HCT116 (cell line): ENCODE data around the gene ZNRF4. TPM values are rescaled to one million over a fixed set of nuclear protein-coding genes. Genes with fewer than 3 reads are reported as not detected.

Experiments used
- ATAC-seq: fragments of 200-7000 bp; cut with Tn5 transposase; 2 replicates; pipeline ENCODE4 v1.9.1; 2020; ENCODE audit warnings: mild to moderate bottlenecking, moderate library complexity
- BruUV-seq: library from RNA; stranded (reverse); fragments of 400-500 nt; replicated peaks from 2 replicates; lab custom pipeline; 2021; lab: Mats Ljungman, UMichigan
- CTCF ChIA-PET: fragments of 300-600 bp; sonication (Branson Sonifier 250); formaldehyde crosslinking; loops from one replicate; lab custom pipeline; 2021; ENCODE audit warnings: antibody characterized with exemption; lab: Charles Lee
- POLR2A ChIA-PET: fragments of 300-600, 350-600 bp; sonication (Branson Sonifier 250); formaldehyde crosslinking; loops from one replicate; lab custom pipeline; 2021; ENCODE audit warnings: antibody characterized with exemption; lab: Charles Lee
- RAD21 ChIA-PET, 2 experiments: fragments of 300-600 bp; sonication (Branson Sonifier 250); formaldehyde crosslinking; loops; one replicate each; lab custom pipeline; 2023; ENCODE audit warnings: low total read pairs in 2 of 2; ENCODE audit not compliant: uncharacterized antibody in 2 of 2, unreplicated experiment in 2 of 2, low non-redundant PET in 1 of 2; lab: Charles Lee
- DNase-seq: peaks from one replicate; pipeline ENCODE4 v3.0.0-alpha.2; 2010; ENCODE audit warnings: low read depth, low spot score
- H2AFZ ChIP-seq: fragments of 200-600 bp; shearing (Covaris generic), sonication (generic); 2 replicates; pipeline ENCODE4 v1.6.1; 2017; ENCODE audit warnings: low read depth, mixed run types, mixed read lengths, antibody characterized with exemption, low read length; ENCODE audit not compliant: poor library complexity, severe bottlenecking
- H3K27ac ChIP-seq: 2 replicates; pipeline ENCODE4 v1.5.1; 2012; ENCODE audit warnings: low read depth, low read length
- H3K27me3 ChIP-seq: fragments of 200-600 bp; sonication (generic); 2 replicates; pipeline ENCODE4 v1.6.1; 2016; ENCODE audit warnings: mixed run types, low read length, mixed read lengths; ENCODE audit not compliant: insufficient read depth
- H3K36me3 ChIP-seq, 2 experiments: fragments of 200-500 bp in 1 of 2; fragments of 200-600 bp in 1 of 2; sonication (Bioruptor generic) in 1 of 2; sonication (generic) in 1 of 2; 2 replicates each; pipeline versions ENCODE4 v1.5.1 to v1.6.1; 2014 to 2016; ENCODE audit warnings: low read length in 2 of 2, inconsistent platforms in 1 of 2, mixed read lengths in 1 of 2, mixed run types in 1 of 2; ENCODE audit not compliant: insufficient read depth in 2 of 2, control insufficient read depth in 1 of 2
- H3K4me1 ChIP-seq, 2 experiments: fragments of 200-600 bp in 1 of 2; sonication (generic) in 1 of 2; 2 replicates each; pipeline versions ENCODE4 v1.5.1 to v1.6.1; 2012 to 2017; ENCODE audit warnings: low read length in 2 of 2, inconsistent platforms in 1 of 2, mild to moderate bottlenecking in 1 of 2, mixed read lengths in 1 of 2, mixed run types in 1 of 2, moderate library complexity in 1 of 2; ENCODE audit not compliant: insufficient read depth in 2 of 2, control insufficient read depth in 1 of 2
- H3K4me2 ChIP-seq: fragments of 200-600 bp; sonication (generic); 2 replicates; pipeline ENCODE4 v1.6.1; 2017; ENCODE audit warnings: mixed run types, low read length, mixed read lengths
- H3K4me3 ChIP-seq, 2 experiments: fragments of 200-600 bp in 1 of 2; sonication (generic) in 1 of 2; replicated peaks in 1 of 2; 2 replicates each; pipeline ENCODE4 v1.5.1; 2011 to 2016; ENCODE audit warnings: low read length in 2 of 2, control low read depth in 1 of 2, low read depth in 1 of 2, mild to moderate bottlenecking in 1 of 2, mixed read lengths in 1 of 2, mixed run types in 1 of 2
- H3K79me2 ChIP-seq: fragments of 200-600 bp; sonication (generic); 2 replicates; pipeline ENCODE4 v1.6.1; 2017; ENCODE audit warnings: mild to moderate bottlenecking, mixed run types, low read length, moderate library complexity, mixed read lengths; ENCODE audit not compliant: insufficient read depth
- H3K9ac ChIP-seq: fragments of 200-600 bp; sonication (generic); 2 replicates; pipeline ENCODE4 v1.6.1; 2016; ENCODE audit warnings: low read length, mixed read lengths
- H3K9me2 ChIP-seq: fragments of 200-600 bp; sonication (generic), shearing (Covaris generic); 2 replicates; pipeline ENCODE4 v1.6.1; 2017; ENCODE audit warnings: mixed run types, mild to moderate bottlenecking, moderate library complexity; ENCODE audit not compliant: insufficient read depth
- H3K9me3 ChIP-seq, 2 experiments: fragments of 200-500 bp in 1 of 2; fragments of 200-600 bp in 1 of 2; sonication (Bioruptor generic) in 1 of 2; sonication (generic) in 1 of 2; 2 replicates each; pipeline ENCODE4 v1.6.1; 2014 to 2017; ENCODE audit warnings: low read length in 2 of 2, mixed read lengths in 2 of 2, inconsistent platforms in 1 of 2, low read depth in 1 of 2, mild to moderate bottlenecking in 1 of 2, mixed run types in 1 of 2, moderate library complexity in 1 of 2; ENCODE audit not compliant: control insufficient read depth in 1 of 2, insufficient read depth in 1 of 2
- H4K20me1 ChIP-seq: fragments of 200-600 bp; sonication (generic), shearing (Covaris generic); 2 replicates; pipeline ENCODE4 v1.6.1; 2017; ENCODE audit warnings: mixed run types, mild to moderate bottlenecking, moderate library complexity; ENCODE audit not compliant: insufficient read depth
- POLR2A ChIP-seq: IDR thresholded peaks from 2 replicates; pipeline ENCODE4 v1.7.0; 2011; ENCODE audit warnings: borderline replicate concordance; ENCODE audit not compliant: insufficient read depth, insufficient read length; ENCODE audit errors: extremely low read depth
- RAD21 ChIP-seq: IDR thresholded peaks from 2 replicates; pipeline ENCODE4 v1.6.1; 2012; ENCODE audit warnings: low read depth, mild to moderate bottlenecking
- SRF ChIP-seq: IDR thresholded peaks from 2 replicates; pipeline ENCODE4 v1.6.1; 2012; ENCODE audit warnings: low read depth
- YY1 ChIP-seq: IDR thresholded peaks from 2 replicates; pipeline ENCODE4 v1.6.1; 2011; ENCODE audit warnings: low read length, low read depth, moderate library complexity, mild to moderate bottlenecking; ENCODE audit not compliant: insufficient replicate concordance; ENCODE audit errors: extremely low read depth
- ZFX ChIP-seq: fragments of 450-650 bp; IDR thresholded peaks from 2 replicates; pipeline ENCODE4 v1.6.1; 2017
- intact Hi-C: fragments of 100-400 bp; cut with micrococcal nuclease; formaldehyde crosslinking; loops from 2 replicates; pipeline ENCODE4 v1.10.0; 2022
- total RNA-seq: library from RNA; stranded (reverse); gene quantifications from one replicate; pipeline ENCODE4 v1.2.1, GENCODE V29; 2021; ENCODE audit not compliant: unreplicated experiment
- TF ChIP-seq, protein P1 (sequence below): IDR thresholded peaks from 2 replicates; pipeline ENCODE4 v1.6.1; 2012
- TF ChIP-seq, protein P2 (sequence below): IDR thresholded peaks from 2 replicates; pipeline ENCODE4 v1.6.1; 2011; ENCODE audit warnings: mild to moderate bottlenecking, low read length, moderate library complexity; ENCODE audit not compliant: insufficient replicate concordance; ENCODE audit errors: extremely low read depth
- TF ChIP-seq, protein P3 (sequence below), 3 experiments: fragments of 200-600 bp in 1 of 3; sonication (generic) in 1 of 3; IDR thresholded peaks in 2 of 3; conservative IDR thresholded peaks in 1 of 3; 2 replicates each; pipeline ENCODE4 v1.5.1; 2012 to 2017; ENCODE audit warnings: low read depth in 2 of 3, low read length in 2 of 3, antibody characterized with exemption in 1 of 3, borderline replicate concordance in 1 of 3, control low read depth in 1 of 3, mild to moderate bottlenecking in 1 of 3, mixed read lengths in 1 of 3, mixed run types in 1 of 3, moderate library complexity in 1 of 3; ENCODE audit not compliant: insufficient read depth in 1 of 3

Gene ZNRF4
- total RNA-seq, 1 experiment from 2014 or later = not detected

DNA sequence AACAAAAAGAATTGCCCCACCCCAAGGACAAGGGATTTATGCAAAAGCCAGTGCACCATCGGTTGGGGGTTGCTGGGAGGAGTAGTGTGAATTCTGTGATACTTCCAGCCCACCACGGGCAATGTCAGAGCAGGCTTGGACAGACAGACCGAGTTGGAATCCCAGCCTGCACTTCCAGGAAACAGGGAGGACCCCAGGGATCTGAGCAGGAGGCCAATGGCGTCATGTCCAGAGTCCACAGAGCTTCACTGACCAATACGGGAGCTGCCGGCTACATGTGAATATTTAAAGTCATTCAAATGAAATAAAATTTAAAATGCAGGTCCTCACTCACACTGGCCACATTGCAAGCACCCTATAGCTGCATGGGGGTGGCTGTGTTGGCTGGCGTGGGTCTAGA is 10.9 kb downstream of the ZNRF4 start:
- Histone ChIP-seq H3K36me3 (no peaks in the 10 kb centered on the region), H3K27me3 (peaks cover 6% of the 10 kb centered on the region; the same call in 1 of the 2 replicates), H3K9ac (no peak overlapping the region), H3K9me3 (no peaks in the 10 kb centered on the region), H3K9me2 (no peaks in the 10 kb centered on the region), H3K4me2 (no peak overlapping the region), H3K4me3 (no peak overlapping the region), H3K4me1 (peaks cover 5 to 7% of the 10 kb centered on the region in 2 experiments; a peak in 3 of 4 replicates), H3K79me2 (no peaks in the 10 kb centered on the region), H4K20me1 (no peaks in the 10 kb centered on the region), H2AFZ (no peak overlapping the region), H3K27ac (no peak overlapping the region)
- DNase-seq (no peak), ATAC-seq (no peak)
- no TSS peak for BruUV-seq
- TF ChIP-seq RAD21 = no peak
- no peak for TF ChIP-seq SRF
- TF ChIP-seq ZFX = no peak
- no peak for TF ChIP-seq YY1
- TF ChIP-seq, protein P1, sequence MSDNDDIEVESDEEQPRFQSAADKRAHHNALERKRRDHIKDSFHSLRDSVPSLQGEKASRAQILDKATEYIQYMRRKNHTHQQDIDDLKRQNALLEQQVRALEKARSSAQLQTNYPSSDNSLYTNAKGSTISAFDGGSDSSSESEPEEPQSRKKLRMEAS = no peak
- TF ChIP-seq, protein P2, sequence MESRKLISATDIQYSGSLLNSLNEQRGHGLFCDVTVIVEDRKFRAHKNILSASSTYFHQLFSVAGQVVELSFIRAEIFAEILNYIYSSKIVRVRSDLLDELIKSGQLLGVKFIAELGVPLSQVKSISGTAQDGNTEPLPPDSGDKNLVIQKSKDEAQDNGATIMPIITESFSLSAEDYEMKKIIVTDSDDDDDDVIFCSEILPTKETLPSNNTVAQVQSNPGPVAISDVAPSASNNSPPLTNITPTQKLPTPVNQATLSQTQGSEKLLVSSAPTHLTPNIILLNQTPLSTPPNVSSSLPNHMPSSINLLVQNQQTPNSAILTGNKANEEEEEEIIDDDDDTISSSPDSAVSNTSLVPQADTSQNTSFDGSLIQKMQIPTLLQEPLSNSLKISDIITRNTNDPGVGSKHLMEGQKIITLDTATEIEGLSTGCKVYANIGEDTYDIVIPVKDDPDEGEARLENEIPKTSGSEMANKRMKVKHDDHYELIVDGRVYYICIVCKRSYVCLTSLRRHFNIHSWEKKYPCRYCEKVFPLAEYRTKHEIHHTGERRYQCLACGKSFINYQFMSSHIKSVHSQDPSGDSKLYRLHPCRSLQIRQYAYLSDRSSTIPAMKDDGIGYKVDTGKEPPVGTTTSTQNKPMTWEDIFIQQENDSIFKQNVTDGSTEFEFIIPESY = no peak
- TF ChIP-seq POLR2A = no peak
- TF ChIP-seq, protein P3, sequence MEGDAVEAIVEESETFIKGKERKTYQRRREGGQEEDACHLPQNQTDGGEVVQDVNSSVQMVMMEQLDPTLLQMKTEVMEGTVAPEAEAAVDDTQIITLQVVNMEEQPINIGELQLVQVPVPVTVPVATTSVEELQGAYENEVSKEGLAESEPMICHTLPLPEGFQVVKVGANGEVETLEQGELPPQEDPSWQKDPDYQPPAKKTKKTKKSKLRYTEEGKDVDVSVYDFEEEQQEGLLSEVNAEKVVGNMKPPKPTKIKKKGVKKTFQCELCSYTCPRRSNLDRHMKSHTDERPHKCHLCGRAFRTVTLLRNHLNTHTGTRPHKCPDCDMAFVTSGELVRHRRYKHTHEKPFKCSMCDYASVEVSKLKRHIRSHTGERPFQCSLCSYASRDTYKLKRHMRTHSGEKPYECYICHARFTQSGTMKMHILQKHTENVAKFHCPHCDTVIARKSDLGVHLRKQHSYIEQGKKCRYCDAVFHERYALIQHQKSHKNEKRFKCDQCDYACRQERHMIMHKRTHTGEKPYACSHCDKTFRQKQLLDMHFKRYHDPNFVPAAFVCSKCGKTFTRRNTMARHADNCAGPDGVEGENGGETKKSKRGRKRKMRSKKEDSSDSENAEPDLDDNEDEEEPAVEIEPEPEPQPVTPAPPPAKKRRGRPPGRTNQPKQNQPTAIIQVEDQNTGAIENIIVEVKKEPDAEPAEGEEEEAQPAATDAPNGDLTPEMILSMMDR (IDR thresholded peaks at IDR 0.05 in 2 of 3, conservative IDR thresholded peaks at IDR 0.05 in 1 of 3; ENCODE audit: borderline replicate concordance in 1 of 3, insufficient read depth in 1 of 3, low read depth in 2 of 3, low read length in 2 of 3) = no peak
- intact Hi-C loops = no loop called here
- ChIA-PET RAD21 (no interaction called here), POLR2A (no interaction called here), CTCF (no interaction called here)
